SK-MEL-5 (cell line): ENCODE results near the gene NDNF. TPM values are rescaled to one million over a fixed set of nuclear protein-coding genes. Genes with fewer than 3 reads are reported as not detected.

Experiments used
- DNase-seq: peaks from one replicate; pipeline ENCODE4 v3.0.0-alpha.2; 2016; ENCODE audit warnings: low read depth, low spot score
- in situ Hi-C: cut with HindIII; loops from 2 replicates; pipeline ENCODE4 v1.10.0; 2016; ENCODE audit warnings: low sequenced_read_pairs, high pct_unique_total_duplicates, low pct_unique_long_range_greater_than_20kb
- polyA plus RNA-seq, 2 experiments: library from polyadenylated mRNA; depleted of rRNA; stranded (reverse); fragments of >200 nt; gene quantifications; 2 replicates each; pipeline ENCODE4 v1.2.3, GENCODE V29; 2015
- total RNA-seq: library from RNA; depleted of rRNA; stranded (reverse); fragments of >200 nt; shearing (Covaris generic); gene quantifications from 2 replicates; pipeline ENCODE4 v1.2.3, GENCODE V29; 2014; rRNA removed

Gene NDNF
- total RNA-seq: not detected in 2 replicates
- polyA plus RNA-seq (2015; cell fraction: cytosol; rRNA removed): not detected in 2 replicates
- polyA plus RNA-seq (2015; cell fraction: nucleus; rRNA removed): not detected in 2 replicates

DNA sequence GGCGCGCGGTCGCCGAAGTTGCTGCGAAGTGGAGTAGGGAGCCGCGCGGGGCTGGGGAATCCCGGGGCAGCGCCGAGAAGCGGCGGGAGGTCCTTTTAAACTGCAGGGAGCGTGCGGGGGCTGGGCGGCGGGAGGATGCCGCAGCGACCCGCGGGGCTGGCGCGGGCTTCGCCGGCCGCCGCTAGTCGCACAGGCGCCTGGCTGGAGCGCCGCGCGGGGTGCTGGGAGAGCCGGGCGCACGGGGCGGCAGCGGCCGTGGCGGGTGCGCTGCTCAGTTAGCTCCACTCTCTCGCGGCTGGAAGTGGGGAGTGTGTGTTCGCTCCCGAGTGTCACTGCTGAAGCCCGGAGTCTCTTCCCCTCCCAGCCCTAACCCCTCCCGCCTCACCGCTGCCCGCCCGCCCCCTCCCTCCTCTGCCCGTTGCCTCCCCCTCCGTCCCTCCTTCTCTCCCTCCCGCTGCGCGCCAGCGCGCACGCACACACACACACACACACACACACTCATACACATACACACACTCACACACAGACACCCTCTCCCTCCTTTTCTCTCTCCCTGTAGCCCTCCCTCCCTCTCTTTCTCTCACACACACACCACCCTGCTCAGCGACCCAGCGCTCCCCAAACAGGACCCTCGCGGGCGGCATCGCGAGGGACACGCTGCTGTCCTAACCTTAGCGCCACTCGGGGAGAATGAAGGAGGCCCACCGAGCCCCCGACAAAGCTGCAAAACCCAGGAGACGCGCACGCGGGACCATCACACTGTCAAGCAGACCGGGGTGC lies at the start of gene NDNF:
Gene NDNF, minus strand, starts transcription at position 312 of the 780 bp plus-strand sequence. CDS start 26,698 bp downstream, outside the sequence.
- no peak for DNase-seq
- in situ Hi-C loops: no loop called here

- no peak for DNase-seq
- in situ Hi-C loops: no loop called here
These were observed 47.4 kb upstream of the NDNF start for GRCh38 chr4:121119715-121120114.

GRCh38 chr4:121118344-121118743 lies 46.0 kb upstream of the NDNF start:
- DNase-seq: no peak
- in situ Hi-C loops: no loop called here

DNA sequence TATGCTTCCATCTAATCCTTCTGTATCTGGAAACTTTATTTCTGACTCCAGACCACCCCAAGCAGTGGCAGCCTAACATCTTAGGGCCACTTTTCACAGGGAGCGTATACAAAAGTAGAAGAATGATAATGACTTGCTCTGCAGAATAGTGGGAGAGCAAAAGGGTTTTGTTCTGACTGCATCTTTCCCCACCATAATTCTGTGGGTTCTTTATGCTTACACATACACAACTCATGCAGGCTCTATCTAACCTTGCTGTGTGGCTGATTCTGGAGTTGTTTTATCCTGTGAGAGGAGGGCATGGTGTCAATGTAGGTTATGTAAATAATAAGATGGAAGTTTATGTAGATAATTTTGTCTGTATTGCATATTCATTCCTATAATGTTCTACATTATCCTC lies 42.4 kb upstream of the NDNF start:
- in situ Hi-C loops: no loop called here
- no peak for DNase-seq

GRCh38 chr4:121112530-121112929 lies 40.2 kb upstream of the NDNF start:
- in situ Hi-C loops: no loop called here
- peak; percentile 4 for DNase-seq

DNA sequence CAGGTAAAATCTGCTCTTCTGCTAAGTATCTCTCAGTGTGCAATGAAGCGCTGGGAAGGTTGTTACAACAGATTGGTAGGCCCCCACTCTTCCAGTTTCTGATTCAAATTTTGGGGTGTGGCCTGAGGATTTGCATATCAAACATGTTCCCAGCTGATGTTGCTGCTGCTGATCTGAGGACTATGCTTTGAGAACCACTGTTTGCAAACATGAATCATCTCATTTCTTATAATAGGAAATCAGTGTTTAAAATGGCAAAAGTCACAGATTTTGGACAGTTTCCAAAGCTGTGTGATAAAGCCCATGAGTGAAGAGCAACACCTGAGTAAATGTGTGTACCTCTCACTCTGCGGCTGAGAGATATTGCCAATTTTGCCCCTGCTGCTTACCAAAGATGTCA lies 36.2 kb upstream of the NDNF start:
- no peak for DNase-seq
- in situ Hi-C loops: no loop called here

GRCh38 chr4:121107507-121107906 lies 35.2 kb upstream of the NDNF start:
- in situ Hi-C loops: no loop called here
- DNase-seq: no peak

DNA sequence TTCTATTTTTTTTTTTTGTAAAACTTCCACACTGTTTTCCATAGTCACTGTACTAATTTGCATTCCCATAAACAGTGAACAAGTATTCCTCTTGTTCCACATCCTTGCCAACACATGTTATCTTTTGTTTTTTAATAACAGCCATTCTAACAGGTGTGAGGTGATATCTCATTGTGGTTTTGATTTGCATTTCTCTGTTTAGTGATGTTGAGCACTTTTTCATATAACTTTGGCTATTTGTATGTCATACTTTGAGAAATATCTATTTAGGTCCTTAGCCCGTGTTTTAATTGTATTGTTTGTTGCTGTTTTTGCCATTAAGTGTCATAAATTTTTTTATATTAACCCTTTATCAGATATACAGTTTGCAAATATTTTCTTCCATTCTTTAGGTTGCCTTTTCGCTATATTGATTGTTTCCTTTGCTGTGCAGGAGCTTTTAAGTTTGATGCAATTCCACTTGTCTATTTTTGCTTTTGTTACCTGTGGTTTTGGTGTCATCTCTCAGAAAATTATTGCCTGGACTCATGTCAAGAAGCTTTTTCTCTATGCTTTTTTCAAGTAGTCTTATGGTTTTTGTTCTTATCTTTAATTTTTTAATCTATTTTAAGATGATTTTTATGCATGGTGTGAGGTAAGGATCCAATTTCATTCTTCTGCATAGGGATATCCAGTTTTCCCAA lies 27.9 kb upstream of the NDNF start:
- in situ Hi-C loops: no loop called here
- no peak for DNase-seq

DNA sequence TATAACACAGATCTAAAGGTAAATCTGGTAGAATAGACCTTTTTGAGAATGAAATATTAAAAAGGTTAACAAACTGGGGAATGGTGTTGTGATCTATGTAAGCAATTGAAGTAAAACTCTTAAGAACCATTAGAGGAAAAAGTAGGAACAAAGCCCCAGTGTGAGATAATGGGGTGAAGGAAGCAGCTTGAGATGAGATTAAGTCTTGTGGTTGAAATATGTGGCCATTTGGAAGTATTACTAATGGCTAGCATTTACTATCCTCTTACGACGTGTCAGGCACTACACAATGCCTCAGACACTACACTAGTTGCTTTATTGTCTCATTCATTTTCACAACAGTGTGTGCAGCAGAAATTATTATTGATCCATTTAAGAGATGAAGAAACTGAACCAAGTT lies 25.9 kb upstream of the NDNF start:
- in situ Hi-C loops: no loop called here
- no peak for DNase-seq

GRCh38 chr4:121096629-121097028 lies 24.3 kb upstream of the NDNF start:
- in situ Hi-C loops: no loop called here
- DNase-seq: peak; percentile 38

DNA sequence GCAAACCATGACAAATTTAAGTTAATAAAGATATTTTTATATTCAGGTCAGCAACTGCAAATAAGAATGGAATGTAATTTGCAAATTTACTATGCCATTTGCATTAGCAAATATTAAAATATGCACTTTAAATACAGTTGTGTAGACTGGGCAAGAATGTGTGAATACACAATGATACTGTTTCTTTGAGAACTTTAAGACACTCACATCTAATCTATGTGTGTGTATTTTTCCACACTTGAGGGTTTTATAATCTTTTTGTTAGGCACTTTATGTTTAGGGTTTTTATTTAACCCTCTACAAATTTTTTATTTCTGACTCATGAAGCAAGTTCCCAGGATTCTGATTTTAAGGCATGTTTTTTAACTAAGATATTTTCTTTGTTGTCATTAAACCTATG lies 23.9 kb upstream of the NDNF start:
- in situ Hi-C loops: no loop called here
- no peak for DNase-seq

DNA sequence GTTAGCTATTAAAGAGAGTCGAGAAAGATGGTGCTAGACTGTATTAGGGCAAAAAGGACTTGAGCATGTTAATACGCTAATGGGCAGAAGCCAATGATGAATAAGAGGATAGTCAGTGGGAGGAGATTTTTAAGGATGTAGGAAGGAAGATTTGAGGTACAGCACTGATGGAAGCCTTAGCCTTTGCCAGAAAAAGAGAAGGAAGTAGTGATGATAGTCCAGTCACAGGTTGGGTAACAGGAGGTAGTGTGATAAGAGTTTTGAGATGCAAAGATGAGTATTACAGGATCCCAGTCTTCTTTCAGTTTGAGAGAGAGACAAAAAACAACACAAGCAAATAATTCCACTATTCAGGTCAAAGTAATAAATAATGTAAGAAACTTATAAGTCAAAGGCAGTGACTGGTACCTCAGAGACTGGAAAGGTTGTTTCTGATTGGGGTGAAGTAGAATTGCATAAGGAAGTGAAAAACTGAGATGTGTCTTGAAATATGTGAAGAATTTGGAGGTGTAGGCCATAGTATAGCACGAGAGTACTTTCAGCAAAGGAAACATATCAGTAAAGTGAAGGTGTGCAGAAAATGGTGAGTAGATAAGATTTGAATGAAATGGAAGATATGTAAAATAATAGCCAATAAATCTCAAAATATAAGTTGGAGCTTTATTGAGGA lies 22.1 kb upstream of the NDNF start:
- DNase-seq: no peak
- in situ Hi-C loops: no loop called here

DNA sequence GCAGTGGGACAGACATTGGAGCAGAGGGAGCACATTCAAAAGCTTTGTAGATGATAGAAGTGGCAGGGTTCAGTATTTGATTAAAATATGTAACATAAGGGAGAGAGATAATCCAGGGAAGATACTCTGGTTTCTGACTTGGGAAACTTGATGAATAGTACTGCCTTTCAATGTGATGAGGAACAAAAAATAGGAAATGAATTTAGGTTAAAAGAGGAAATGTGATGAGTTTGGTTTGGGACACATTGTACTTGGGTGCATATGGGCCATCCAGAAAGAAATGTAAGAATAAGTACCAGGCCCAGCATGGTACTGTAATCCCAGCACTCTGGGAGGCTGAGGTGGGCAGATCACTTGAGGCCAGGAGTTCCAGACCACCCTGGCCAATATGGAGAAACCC lies 20.9 kb upstream of the NDNF start:
- no peak for DNase-seq
- in situ Hi-C loops: no loop called here

GRCh38 chr4:121091941-121092340 lies 19.6 kb upstream of the NDNF start:
- DNase-seq: no peak
- in situ Hi-C loops: no loop called here

- in situ Hi-C loops: no loop called here
- no peak for DNase-seq
These were observed 16.5 kb upstream of the NDNF start for GRCh38 chr4:121088867-121089266.

GRCh38 chr4:121079376-121079775 lies 7.0 kb upstream of the NDNF start:
- in situ Hi-C loops: no loop called here
- no peak for DNase-seq

DNA sequence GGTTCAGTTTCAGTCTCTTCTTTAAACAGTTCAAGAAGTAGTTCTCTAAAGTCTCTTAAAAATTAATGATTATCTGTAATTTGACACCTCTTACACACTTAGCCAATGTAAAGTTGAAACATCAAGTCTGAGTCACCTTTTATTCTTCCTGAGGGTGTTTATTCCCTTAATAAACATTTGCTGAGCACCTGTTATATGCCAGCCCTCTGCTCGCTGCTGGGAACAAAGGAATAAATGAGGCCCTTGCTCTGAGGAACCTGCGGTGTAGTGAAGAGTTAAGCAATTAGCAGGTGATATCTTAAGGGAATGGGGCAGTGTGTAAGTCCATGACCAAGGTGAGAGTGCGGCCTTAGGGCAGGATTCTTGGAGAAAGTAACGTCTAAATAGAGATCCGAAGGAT lies 5.2 kb upstream of the NDNF start:
- in situ Hi-C loops: no loop called here

DNA sequence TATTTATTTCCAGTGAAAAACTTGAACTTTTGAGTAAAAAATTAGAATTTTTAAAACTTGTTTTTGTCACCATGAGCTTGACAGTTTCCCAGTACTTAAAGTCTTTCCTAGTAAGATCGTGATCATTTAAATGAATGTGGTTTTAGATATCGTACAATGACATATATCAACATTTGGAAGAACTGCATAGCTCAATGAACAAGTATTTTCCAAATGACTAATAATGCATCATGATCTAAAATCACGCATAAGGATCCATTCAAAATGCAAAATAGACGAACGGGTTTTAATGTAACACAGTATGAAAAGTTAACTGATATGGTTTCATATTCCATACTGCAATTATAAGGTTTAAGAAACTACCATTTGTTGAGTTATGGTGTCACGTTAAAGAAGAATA lies 4.1 kb upstream of the NDNF start:
- in situ Hi-C loops: no loop called here
- no peak for DNase-seq

More for the DNA sequence above, 5.2 kb upstream of the NDNF start:
- no peak for DNase-seq
